Mucosa of descending colon (tissue), 3 donors: Measurements from ENCODE around the gene PITPNM1. TPM values are rescaled to one million over a fixed set of nuclear protein-coding genes. Genes with fewer than 3 reads are reported as not detected.
A peak's percentile ranks its signal among the peaks of the same experiment; 100 is the strongest.

ENCODE experiments used
- ATAC-seq: fragments of 200-7000 bp; cut with Tn5 transposase; one replicate; pipeline ENCODE4 v1.9.1; 2020; ENCODE audit warnings: mild to moderate bottlenecking, moderate library complexity
- DNase-seq, 3 donors: peaks; one replicate each; pipeline ENCODE4 v3.0.0-alpha.2; 2020
- H3K36me3 ChIP-seq: fragments of 200-600 bp; one replicate; pipeline ENCODE4 v1.8.0; 2021; ENCODE audit warnings: low read depth, mild to moderate bottlenecking
- H3K4me1 ChIP-seq: fragments of 200-600 bp; one replicate; pipeline ENCODE4 v1.8.0; 2021; ENCODE audit warnings: low read depth, mild to moderate bottlenecking
- H3K4me3 ChIP-seq: fragments of 200-600 bp; one replicate; pipeline ENCODE4 v1.8.0; 2021; ENCODE audit warnings: mild to moderate bottlenecking
- H3K9me3 ChIP-seq: fragments of 200-600 bp; one replicate; pipeline ENCODE4 v1.8.0; 2021; ENCODE audit warnings: mild to moderate bottlenecking
- intact Hi-C, 2 donors: fragments of 100-400 bp; cut with DNase I in 1 of 2; cut with micrococcal nuclease in 1 of 2; formaldehyde crosslinking; loops; one replicate each; pipeline versions ENCODE4 v1.11.0 to v1.11.1; 2022; cut with DNase I, micrococcal nuclease
- total RNA-seq, 3 donors: library from RNA; stranded (reverse); fragmentation: NEBNext Ultra II Directional in 2 of 3; extraction: Animal tissue kit (Norgen Biotek cat#: 25700) in 2 of 3; gene quantifications; one replicate each; pipeline versions ENCODE4 v1.2.1 to v1.2.4, GENCODE V29; 2021 to 2023
- TF ChIP-seq, protein P1 (sequence below): fragments of 200-600 bp; IDR thresholded peaks from one replicate; pipeline ENCODE4 v1.8.0; 2022; ENCODE audit warnings: antibody characterized with exemption, mild to moderate bottlenecking
- donor health status: DM: no; HTN: no; CAD: no; lungs with moderate emphysema.
- donor health status: DM: no; HTN: no; CAD: no.
- donor health status: DM: no; HTN: yes; CAD: no.

The PITPNM1 gene
- total RNA-seq, 3 donors from 2014 or later, result 59.6 to 104 (median 83.7) TPM

DNA sequence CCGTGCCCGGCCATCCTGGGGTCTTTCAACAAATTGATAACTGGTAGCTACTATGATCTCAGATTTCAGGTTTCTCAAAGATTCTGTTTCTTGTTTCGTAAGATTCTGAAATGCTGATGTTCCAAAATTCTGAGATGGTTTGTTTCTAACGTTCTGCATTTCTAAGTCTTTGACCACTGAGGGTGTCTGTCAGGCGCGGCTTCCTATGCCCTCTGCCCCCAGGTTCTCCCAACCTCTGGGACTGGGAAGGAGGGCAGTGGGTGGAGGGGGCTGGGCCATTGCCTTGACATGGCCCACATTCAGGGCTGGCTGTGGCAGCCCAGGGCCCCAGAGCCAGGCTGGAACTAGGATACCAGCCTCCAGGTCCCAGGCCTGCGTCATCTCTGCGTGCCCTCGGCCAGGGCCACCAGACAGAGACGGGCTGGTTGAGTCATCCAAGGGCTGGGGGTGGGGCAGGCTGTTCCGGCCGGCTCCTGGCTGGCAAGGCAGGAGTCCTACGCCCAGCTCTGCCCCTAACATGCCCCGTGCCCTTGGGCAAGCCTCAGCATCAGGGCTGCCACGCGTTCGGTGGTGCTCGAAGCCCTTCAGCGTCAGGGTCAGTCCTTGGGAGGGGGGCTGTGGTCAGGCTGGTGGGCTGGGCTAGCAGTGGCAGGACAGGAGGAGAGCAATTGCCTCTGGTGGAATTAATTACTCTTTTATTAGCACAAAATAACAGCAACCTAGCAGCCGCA lies 41.3 kb downstream of the PITPNM1 start:
- DNase-seq (peak in 2 of 3 donors; percentile 76 to 86), ATAC-seq (peak; percentile 53)
- no peak overlapping the region for H3K4me3 ChIP-seq
- peaks cover 20% of the 10 kb centered on the region for H3K4me1 ChIP-seq
- no peaks in the 10 kb centered on the region for H3K36me3 ChIP-seq
- TF ChIP-seq, protein P1, sequence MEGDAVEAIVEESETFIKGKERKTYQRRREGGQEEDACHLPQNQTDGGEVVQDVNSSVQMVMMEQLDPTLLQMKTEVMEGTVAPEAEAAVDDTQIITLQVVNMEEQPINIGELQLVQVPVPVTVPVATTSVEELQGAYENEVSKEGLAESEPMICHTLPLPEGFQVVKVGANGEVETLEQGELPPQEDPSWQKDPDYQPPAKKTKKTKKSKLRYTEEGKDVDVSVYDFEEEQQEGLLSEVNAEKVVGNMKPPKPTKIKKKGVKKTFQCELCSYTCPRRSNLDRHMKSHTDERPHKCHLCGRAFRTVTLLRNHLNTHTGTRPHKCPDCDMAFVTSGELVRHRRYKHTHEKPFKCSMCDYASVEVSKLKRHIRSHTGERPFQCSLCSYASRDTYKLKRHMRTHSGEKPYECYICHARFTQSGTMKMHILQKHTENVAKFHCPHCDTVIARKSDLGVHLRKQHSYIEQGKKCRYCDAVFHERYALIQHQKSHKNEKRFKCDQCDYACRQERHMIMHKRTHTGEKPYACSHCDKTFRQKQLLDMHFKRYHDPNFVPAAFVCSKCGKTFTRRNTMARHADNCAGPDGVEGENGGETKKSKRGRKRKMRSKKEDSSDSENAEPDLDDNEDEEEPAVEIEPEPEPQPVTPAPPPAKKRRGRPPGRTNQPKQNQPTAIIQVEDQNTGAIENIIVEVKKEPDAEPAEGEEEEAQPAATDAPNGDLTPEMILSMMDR, result no peak
- intact Hi-C loops, result no loop called here
- no peaks in the 10 kb centered on the region for H3K9me3 ChIP-seq

- ATAC-seq (no peak), DNase-seq (no peak)
- TF ChIP-seq, protein P1, result no peak
- Histone ChIP-seq H3K36me3 (no peaks in the 10 kb centered on the region), H3K4me3 (no peak overlapping the region), H3K9me3 (no peaks in the 10 kb centered on the region), H3K4me1 (peaks cover 18% of the 10 kb centered on the region)
- intact Hi-C loops, result no loop called here
Measured at GRCh38 chr11:67463186-67463585, 42.0 kb downstream of the PITPNM1 start.

- Histone ChIP-seq H3K4me1 (no peaks in the 10 kb centered on the region), H3K36me3 (no peaks in the 10 kb centered on the region), H3K4me3 (no peak overlapping the region), H3K9me3 (no peaks in the 10 kb centered on the region)
- no peak for DNase-seq
- no peak for ATAC-seq
- intact Hi-C loops, result no loop called here
- TF ChIP-seq, protein P1, result no peak
Measured at GRCh38 chr11:67458266-67458665, 46.9 kb downstream of the PITPNM1 start.

- ATAC-seq (no peak), DNase-seq (no peak)
- H3K9me3 ChIP-seq, result no peaks in the 10 kb centered on the region
- TF ChIP-seq, protein P1, result no peak
- H3K4me1 ChIP-seq, result no peaks in the 10 kb centered on the region
- no peaks in the 10 kb centered on the region for H3K36me3 ChIP-seq
- no peak overlapping the region for H3K4me3 ChIP-seq
- intact Hi-C loops, result no loop called here
Measured at GRCh38 chr11:67457453-67457852, 47.7 kb downstream of the PITPNM1 start.

- DNase-seq (no peak), ATAC-seq (no peak)
- TF ChIP-seq, protein P1, result no peak
- Histone ChIP-seq H3K4me1 (no peaks in the 10 kb centered on the region), H3K9me3 (no peaks in the 10 kb centered on the region), H3K4me3 (no peak overlapping the region), H3K36me3 (no peaks in the 10 kb centered on the region)
- intact Hi-C loops, result no loop called here
Measured at GRCh38 chr11:67456068-67456705, 49.0 kb downstream of the PITPNM1 start.
